IPS-18c (cell line): Measurements from ENCODE around the gene SYNGR2.
"Not testable (repeated sequence)": the region's sequence is repeated elsewhere in the genome, so short reads cannot be mapped to it uniquely, and the experiment has no call there.

ENCODE experiments used
- H3K4me3 ChIP-seq: 2 replicates; pipeline ENCODE4 v1.7.0; 2013; ENCODE audit warnings: low read depth, mild to moderate bottlenecking, low read length, moderate library complexity; ENCODE audit not compliant: insufficient read depth
- H3K9me3 ChIP-seq: one replicate; pipeline ENCODE4 v1.6.1; 2013; ENCODE audit warnings: mild to moderate bottlenecking, low read length, moderate library complexity; ENCODE audit not compliant: control insufficient read depth, insufficient read depth

Gene SYNGR2

DNA sequence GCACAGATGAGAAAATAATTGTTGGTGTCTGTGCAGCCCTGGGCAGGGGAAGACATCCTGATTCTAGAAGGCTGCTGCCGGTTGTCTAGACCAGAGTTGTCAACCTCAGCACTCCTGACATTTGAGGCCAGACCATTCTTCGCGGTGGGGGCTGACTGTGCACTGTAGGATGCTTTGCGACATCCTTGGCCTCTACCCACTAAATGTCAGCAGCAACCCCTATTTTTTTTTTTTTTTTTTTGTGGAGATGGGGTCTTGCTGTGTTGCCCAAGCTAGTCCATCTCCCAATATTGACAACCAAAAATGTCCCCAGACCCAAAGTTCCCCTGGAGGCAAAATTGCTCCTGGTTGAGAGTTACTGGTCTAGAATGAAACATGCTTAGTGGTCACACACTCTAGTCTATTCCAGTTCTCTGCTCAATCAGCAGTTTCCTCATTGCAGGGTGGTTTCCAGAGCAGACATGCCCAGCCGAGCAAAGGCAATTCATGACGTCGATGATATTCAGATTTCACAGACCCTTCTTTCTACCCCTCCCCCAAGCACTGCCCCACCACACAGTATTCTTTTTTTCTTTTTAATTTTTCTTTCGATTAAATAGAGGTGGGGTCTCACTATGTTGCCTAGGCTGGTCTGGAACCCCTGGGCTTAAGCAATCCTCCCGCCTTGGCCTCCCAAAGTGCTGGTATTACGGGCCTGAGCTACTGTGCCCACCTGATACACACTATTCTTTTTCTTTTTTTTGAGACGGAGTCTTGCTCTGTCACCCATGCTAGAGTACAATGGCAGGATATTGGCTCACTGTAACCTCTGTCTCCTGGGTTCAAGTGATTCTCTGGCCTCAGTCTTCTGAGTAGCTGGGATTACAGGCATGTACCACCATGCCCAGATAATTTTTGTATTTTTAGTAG, 13.2 kb upstream of the SYNGR2 start:
- Histone ChIP-seq H3K9me3 (no peaks in the 10 kb centered on the region), H3K4me3 (no peak overlapping the region)

GRCh38 chr17:78159575-78160158, 8.7 kb upstream of the SYNGR2 start:
- Histone ChIP-seq H3K4me3 (no peak overlapping the region), H3K9me3 (no peaks in the 10 kb centered on the region)

- no peak overlapping the region for H3K4me3 ChIP-seq
- no peaks in the 10 kb centered on the region for H3K9me3 ChIP-seq
Measured at GRCh38 chr17:78163881-78164747, 4.3 kb upstream of the SYNGR2 start.

DNA sequence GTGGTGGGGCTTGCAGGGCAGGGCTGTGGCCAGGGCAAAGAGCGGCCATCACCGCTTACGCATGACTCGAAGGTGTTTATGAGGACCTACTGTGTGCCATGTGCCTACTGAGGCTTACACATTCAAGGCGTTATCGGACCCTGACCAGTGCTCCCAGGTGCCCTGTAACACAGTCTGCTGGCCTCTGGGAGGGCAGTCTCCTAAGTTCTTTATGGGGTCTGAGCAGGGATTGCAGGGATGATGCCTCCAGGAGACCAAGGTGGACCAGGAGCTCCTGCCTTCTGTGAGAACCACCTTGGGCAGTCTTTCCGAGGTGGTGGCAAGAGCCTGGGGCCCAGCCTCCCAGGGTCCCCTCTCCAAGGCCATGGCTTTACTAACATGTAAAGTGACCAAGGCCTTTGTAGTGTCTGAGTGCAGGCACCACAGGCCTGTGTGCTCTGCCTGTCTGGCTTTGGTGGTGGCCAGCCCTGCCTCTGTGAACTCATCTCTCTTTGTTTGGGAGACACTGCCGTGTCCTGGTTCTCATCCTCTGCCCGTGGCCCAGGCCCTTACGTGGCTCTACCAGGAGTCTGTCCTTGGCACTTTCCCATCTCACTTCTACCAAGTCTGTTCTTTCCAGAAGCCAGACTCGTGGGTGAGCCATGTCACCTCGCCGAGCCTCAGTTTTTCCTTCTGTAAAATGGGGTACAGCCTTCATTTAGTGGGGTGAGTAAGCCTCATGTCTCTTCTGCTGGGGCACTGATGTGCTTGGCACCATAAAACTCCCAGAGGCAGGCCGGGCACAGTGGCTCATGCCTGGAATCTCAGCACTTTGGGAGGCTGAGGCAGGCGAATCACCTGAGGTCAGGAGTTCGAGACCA, 3.4 kb upstream of the SYNGR2 start:
- H3K4me3 ChIP-seq = no peak overlapping the region
- no peaks in the 10 kb centered on the region for H3K9me3 ChIP-seq

DNA sequence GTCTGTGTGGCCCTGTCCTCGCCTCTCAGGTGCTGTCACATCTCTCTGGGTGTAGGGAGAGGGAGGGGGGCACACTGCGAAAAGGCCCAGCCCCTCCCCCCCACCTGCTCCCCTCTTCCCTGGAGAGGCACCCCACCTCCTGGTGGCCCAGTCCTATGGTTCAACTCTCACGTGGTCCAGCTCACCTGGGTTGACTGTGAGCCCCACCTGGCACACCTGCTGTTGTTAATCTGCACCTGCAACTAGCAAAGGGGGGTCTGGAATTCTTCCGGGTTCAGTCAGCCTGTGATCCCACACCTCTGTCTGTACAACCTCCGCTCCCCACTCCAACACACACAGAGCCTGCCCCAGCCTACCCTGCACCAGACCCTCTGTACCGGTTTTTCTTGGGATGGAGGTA, 2.0 kb upstream of the SYNGR2 start:
- no peak overlapping the region for H3K4me3 ChIP-seq
- no peaks in the 10 kb centered on the region for H3K9me3 ChIP-seq

- H3K9me3 ChIP-seq = no peaks in the 10 kb centered on the region
- peak overlapping the region; percentile 61 for H3K4me3 ChIP-seq
Measured at GRCh38 chr17:78168903-78169793, 767 bp downstream of the SYNGR2 start.

GRCh38 chr17:78170692-78171590, 2.6 kb downstream of the SYNGR2 start:
- H3K4me3 ChIP-seq = no peak overlapping the region
- H3K9me3 ChIP-seq = no peaks in the 10 kb centered on the region

- H3K4me3 ChIP-seq, H3K9me3 ChIP-seq: not testable (repeated sequence)
Measured at GRCh38 chr17:78171591-78172248, 3.3 kb downstream of the SYNGR2 start.

- H3K4me3 ChIP-seq = no peak overlapping the region; the same call in 1 of the 2 replicates
Measured at GRCh38 chr17:78172249-78173051, 4.1 kb downstream of the SYNGR2 start.

GRCh38 chr17:78173097-78173715, 4.8 kb downstream of the SYNGR2 start:
- no peak overlapping the region; the same call in 1 of the 2 replicates for H3K4me3 ChIP-seq
- H3K9me3 ChIP-seq = no peaks in the 10 kb centered on the region

More at GRCh38 chr17:78172249-78173051, 4.1 kb downstream of the SYNGR2 start:
- no peaks in the 10 kb centered on the region for H3K9me3 ChIP-seq

GRCh38 chr17:78174346-78174869, 6.0 kb downstream of the SYNGR2 start:
- H3K4me3 ChIP-seq = no peak overlapping the region
- H3K9me3 ChIP-seq = no peaks in the 10 kb centered on the region

DNA sequence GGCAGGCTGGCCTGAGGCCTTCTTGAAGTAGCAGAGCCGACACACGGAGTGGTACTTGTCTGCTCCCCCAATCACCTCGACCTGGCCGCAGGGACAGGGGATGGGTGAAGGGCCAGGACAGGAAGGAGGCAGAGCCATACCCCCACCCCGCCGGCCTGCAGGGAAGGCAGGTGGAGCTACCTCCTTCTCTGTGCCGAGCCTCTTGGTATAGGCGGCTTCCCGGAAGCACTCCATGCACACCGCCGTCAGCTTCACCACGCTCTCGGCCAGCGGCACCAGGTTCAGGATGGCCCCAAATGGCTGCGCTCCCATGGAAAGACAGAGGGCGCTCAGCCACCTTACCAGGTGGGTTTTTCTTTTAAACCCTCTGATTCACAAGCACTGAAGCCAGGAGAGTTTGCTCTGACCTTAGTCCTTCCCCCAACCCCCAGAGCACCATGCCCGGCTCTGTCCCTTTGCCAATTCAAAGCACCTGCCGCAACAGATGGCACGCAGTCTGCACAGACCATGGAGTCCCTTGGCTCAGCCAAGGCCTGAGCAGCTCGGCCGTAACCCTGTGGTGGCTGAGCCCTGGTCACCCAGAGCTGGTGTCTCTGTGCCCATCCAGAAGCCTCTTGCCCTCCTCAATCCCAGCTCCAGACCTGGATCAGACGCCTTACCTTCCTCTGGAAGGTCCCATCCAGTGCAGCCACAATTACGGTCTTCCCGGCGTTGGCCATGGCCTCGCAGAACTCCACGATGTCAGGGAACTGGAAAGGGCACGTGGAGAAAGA, 6.7 kb downstream of the SYNGR2 start:
- Histone ChIP-seq H3K4me3 (no peak overlapping the region), H3K9me3 (no peaks in the 10 kb centered on the region)

- Histone ChIP-seq H3K9me3 (no peaks in the 10 kb centered on the region), H3K4me3 (no peak overlapping the region)
Measured at GRCh38 chr17:78175643-78175981, 7.2 kb downstream of the SYNGR2 start.
